GM08714 (cell line): ENCODE data around the gene CLBA1.

Experiments
- H3K4me3 ChIP-seq: fragments of 200-500 bp; sonication (Bioruptor generic); 2 replicates; pipeline ENCODE4 v1.5.1; 2014; ENCODE audit warnings: mild to moderate bottlenecking, low read length, inconsistent platforms
- ZNF274 ChIP-seq: IDR thresholded peaks from 2 replicates; pipeline ENCODE4 v1.6.1; 2012; ENCODE audit warnings: mild to moderate bottlenecking, low read depth, low read length

The CLBA1 gene

DNA sequence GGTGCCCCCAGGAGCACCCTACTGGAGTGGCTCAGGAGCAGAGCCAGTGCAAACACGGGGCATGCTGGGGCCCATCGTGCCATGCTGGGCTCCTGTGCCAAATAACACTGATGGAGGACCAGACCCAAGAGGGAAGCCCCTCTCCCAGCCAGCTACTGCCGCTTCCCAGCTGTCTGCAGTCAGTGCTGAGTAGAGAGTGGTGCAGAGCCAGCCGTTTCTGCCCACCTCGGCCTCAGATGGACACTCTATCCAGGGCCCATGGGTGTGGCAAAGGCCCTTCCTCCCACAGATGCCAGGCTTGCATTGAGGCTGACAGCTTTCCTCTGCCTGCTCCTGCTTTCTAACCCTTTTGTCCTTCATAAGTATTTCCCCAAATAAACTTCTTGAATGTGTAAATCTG, 13.2 kb downstream of the CLBA1 start:
- no peak overlapping the region for H3K4me3 ChIP-seq
- TF ChIP-seq ZNF274 = no peak

DNA sequence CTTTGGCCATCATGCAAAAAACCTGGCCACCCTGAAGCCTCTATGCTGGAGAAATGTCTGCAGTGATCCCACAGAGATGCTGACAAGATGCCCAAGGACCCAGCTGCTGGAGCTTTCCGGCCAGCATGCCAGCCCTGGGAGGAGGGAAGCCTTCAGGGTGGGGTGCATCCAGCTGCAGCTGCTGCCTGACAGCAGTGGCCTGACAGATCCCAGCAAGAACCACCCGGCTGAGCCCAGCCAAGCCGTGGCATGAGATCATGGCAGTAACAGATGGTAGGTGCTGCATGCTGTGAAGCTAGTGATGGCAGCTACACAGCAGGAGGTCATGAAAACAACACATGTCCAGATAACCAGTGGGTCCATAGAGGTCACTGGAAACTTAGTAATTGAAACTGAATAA, 13.8 kb downstream of the CLBA1 start:
- no peak for TF ChIP-seq ZNF274

DNA sequence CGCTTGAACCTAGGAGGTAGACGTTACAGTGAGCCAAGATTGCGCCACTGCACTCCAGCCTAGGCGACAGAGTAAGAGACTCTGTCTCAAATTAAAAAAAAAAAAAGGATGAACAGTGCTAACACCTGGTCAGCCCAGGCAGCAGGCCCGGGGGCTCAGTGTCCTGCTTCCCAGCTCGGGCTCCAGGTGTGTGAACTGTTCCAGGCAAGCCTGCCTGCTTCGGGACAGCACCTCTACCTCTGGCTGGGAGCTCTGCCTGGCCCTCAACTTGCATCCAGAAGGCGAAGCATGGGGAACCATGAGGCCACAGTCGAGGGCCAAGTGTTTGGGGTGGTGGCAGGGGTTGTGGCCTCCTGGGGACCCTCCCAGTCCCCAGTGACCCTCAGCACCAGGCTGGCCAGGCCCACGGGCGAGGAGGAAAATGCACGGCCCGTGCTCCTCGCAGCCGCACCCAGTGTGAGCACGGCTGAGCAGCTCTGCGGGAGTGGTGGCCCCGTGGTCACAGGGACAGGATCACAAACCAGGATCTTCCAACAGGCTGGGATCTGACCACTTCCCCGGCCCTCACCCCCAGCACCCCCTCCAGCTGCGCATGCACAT, 19.8 kb downstream of the CLBA1 start:
- no peak overlapping the region for H3K4me3 ChIP-seq
- no peak for TF ChIP-seq ZNF274

More for the DNA sequence above, 13.8 kb downstream of the CLBA1 start:
- H3K4me3 ChIP-seq = no peak overlapping the region

DNA sequence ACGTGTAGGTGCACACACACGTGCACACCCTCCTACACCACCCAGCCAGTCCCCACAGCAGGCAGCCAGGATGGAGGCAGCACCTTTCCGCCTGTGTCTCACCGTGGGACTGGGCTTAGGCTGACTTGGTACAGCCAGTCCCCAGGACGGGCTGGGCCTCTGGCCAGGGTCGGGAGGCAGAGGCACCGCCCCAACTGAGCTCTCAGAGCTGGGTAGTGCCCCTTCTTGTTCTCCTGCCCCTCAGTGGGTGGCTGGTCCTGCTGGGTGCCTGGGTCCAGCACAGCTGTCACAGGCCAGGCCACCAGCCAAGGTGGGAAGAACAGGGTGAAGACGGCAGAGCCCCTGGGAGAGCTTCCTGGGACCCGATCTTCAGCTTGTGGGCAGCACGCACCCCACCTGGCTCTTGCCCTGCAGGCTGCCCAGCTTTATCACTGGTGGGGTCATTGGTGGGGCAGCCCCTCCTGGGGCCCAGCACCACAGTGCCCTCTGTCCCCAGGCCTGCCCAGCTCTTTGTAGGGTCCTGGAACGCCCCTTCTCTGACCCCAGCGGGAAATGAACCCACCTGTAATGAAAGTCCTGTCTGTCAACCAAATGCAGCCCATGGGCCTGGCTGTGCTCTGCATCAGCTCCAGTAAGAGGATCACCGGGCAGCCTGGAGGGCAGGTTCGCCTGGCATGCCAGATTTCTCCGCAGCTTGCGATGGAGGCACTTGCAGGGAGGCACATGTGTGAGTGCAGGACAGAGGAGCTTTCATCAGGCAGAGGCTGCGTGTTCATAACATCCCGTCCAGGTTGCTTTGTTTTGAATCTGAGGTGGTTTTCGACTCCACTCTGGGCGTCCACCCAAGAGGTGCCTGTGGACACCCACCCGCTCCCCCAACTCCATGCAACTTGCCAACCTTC, 20.6 kb downstream of the CLBA1 start:
- no peak overlapping the region for H3K4me3 ChIP-seq
- TF ChIP-seq ZNF274 = no peak

DNA sequence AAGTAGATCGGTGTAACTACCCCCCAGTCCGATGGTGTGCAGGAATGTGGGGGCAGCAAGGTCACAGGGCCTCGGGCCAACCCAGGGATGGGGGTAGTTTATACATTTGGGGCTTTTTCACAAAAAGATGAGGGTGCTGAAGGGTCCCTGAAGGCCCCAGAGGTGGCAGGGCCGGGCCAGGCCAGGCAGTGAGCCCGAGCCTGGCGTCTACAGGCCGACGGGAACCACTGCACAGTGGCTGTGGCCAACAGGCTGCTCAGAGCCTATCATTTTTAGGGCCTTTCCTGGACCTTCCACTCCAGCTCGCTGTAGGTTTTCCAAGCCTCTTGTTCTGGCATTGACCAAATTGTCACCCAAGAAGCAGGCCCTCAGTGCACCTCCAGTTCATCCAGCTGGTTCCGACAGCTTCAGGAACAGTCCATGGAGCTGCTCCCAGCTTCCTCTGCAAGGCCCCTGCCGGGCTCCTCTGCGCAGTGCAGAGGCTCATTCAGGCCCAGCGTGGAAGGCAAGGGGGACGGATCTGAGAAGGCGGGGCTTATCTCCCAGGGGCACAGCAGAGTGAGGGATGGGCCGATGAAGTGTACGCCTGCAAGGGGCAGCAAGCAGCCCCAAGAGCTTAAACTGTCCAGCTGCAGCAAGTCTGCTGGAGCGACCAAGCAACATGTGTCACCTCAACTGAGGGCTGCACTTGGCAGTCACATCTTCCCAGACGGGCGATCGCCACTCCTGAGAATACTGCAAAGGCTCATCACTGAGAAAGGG, 21.4 kb downstream of the CLBA1 start:
- TF ChIP-seq ZNF274 = no peak
- H3K4me3 ChIP-seq = no peak overlapping the region

DNA sequence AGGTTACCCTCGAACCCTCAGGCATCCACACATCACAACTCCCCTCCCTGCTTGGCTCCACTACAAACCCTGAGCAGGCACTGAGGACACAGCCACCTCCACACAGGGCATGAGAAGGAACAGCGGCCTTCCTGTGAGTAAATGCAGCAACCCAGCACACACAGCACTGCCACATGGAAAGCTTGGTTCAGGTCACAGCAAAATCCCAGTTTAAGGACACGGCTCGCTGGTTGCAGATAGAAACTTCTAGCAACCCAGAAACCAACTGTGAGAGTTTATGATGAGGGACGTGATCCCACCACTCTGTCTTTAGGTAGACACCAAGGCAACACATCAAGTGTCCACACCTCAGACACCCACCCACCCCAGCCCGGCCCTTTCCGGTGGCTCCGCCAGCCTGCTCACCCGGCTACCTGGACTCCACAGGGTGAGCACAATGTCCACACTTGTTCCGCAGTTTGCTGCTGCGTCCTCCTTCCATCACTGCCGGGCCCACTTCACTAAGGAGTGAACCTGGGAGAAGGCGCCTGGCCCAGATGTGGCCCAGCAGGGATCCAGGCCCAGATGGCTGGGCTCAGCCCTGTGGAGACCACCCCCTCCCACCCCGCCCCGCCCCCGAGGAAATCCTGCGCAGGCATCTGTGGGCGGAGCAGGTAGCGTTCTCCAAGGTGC, 22.1 kb downstream of the CLBA1 start:
- no peak for TF ChIP-seq ZNF274
- H3K4me3 ChIP-seq = no peak overlapping the region

DNA sequence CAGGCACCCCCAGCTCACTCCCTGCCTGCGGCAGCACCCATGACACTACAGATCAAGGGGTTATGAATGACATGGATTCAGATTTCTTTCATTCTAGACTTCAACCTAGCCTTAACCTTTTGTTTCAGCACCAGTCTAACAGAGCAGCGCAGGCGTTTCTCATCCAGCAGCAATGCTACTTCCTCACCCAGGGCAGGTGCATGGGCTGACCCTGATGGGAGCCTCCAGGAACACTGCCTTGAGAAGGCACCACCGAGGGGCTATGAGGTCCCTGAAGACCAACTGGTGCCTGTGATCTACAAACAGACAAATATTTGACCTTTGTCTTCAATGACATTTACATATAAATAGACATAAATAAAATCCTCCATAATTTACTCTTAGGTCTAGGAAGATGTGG, 24.5 kb downstream of the CLBA1 start:
- no peak for TF ChIP-seq ZNF274
- H3K4me3 ChIP-seq = no peak overlapping the region

DNA sequence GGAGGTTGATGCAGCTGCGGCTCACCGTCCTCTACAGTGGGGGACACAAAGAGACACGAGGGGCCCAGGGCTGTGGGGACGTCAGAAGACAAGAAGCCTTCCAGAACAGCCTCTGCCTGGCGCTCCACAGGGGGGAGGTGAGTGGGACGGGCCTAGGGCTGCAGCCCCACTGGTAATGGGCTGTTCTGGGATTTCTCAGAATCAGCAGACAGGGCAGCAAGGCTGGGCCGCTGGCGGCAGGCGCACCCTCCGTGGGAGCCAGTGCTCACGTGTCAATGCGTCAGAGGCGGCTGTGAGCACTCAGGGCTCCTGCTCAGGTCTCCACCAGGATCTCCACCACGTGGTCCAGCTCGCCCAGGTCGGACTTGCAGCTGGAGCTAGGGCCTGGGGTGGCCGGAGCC, 25.3 kb downstream of the CLBA1 start:
- H3K4me3 ChIP-seq = no peak overlapping the region
- no peak for TF ChIP-seq ZNF274

DNA sequence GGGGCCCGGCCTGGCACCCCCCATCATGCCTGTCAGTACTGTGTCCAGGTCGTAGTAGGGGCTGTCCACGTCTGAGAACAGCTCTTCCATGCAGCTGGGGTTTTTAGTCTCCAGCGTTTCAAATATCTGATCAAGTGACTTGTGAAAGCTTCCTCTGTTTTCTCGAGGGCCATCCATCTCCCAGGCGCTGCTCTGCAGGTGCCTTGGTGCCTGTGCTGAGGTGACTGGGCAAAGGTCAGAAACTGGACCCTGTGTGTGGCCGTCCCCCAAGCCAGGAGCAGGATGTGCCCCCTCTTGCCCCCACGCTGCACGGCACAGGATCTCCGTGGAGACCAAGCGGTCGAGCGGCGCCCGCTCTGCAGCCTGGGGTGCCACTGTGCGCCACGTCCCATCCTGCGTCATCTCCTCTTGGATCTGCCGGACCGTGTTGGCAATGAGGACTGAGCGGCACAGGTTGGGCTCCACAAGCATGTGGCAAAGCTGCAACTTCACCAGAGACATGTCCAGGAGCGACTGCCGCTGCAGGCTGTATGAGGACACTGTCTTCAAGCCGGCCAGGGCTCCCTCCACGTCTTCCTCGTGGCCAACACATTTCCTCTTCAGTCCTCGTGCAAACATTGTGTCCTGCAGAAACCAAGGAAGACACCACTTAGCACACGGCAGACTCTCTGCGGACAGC, 25.9 kb downstream of the CLBA1 start:
- no peak overlapping the region for H3K4me3 ChIP-seq
- TF ChIP-seq ZNF274 = no peak

DNA sequence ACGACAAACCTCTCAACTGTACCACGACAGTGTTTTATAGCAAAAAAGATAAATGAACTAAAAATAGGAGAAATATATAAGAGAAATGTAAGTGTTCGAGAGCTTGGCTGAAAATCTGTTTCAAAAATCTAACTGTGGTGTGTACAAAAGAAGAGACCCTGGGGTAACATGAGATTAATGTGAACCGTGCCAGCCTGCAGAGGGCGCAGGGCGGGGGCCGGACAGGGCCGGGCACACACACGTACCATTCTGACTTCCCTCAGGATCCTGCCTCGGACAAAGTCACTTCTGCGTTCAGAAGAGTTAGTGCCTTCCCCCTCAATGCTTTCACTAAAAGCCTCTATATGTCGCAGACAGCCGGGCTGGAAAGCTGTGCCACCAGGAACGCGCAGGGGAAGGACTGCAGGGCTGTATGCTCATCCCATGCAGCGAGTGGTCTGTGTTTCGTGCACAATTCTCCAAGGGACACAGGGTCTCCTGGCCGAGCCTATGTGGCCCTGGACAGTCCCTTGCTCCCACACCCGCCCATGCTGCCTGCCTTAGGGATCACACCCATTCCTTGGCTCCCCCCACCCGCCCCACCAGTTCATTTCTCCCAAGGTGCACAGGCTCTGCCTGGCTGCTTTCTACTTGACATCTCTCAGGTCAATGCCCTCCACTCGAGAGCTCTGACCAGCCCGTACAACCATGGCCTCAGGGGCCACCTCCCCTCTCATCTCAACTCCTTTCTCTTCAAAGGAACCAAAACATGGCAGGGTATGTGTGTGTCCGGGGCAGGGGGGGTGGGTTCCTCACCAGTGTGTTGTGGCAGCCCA, 26.8 kb downstream of the CLBA1 start:
- no peak overlapping the region for H3K4me3 ChIP-seq

DNA sequence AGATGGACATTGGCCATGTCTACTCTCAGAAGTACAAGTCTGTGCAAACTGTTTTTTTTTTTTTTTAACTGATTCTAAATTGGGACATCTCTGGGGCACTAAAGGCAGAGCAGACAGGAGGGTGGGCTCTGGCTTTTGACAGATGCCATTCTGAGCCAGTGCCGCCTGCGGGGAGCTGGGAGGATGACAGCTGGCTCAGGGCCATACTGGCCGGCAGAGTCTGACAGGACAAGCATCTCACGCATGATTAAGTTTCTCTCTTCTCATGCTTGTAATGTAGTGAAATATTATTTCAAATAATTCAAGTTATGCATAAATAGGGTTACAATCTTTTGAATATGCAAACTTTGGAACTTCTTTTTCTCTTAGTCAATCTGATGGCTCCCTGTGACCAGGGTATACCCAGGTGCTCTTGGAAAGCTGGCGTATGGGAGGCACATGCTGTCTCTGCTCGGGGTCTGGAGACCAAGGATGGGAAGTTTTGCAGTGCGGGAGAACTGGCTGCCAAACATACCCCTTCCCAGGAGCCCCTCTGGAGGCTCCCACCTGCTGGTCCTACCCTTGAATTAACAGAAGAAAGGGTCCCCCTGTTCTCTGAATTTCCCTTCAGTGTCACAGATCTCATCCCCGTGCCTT, 27.7 kb downstream of the CLBA1 start:
- no peak for TF ChIP-seq ZNF274
- no peak overlapping the region for H3K4me3 ChIP-seq

More for the DNA sequence above, 26.8 kb downstream of the CLBA1 start:
- TF ChIP-seq ZNF274 = no peak

DNA sequence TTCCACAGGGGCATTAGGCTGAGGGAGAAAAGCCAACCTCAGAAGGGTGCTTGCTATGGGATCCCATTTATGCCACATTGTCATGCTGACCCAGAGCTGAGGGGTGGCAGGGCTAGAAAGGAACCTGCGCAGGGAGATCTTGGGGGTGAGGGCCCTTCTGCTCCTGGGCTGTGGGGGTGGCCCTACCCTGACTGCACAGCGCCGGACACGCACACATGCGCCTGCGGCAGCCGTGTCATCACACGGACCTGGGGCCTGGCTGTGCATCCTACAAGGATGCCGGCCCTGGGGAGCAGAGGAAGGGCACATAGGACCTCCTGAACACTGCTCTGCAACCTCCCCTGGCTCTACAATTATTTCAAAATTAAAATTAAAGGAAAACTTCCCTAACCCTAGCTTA, 28.4 kb downstream of the CLBA1 start:
- no peak for TF ChIP-seq ZNF274
- no peak overlapping the region for H3K4me3 ChIP-seq

DNA sequence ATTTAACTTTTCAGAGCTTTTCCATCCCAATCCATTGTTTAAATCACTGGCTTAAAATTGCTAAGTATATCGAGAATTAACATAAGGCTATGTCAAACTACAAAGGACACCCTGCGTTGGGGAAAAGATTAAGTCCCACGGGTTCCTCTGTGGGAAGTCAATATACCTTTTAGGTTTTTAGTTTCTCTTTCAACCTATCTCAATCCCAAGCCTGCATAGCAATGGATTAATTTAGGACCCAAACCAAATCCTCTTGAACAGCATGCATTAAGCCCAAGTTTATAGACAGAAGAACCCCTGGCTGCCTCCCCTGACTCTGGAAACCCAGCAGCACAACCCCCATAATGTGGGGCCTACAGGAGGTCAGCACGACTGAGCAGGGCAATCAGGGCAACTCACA, 29.0 kb downstream of the CLBA1 start:
- no peak for TF ChIP-seq ZNF274
- H3K4me3 ChIP-seq = no peak overlapping the region
